Effector memory CD8-positive, alpha-beta T cell (primary cell): ENCODE results near the gene SAMM50.

ENCODE experiments used
- ATAC-seq: fragments of 150-1000 bp; cut with Tn5 transposase; replicated peaks from 2 replicates; pipeline ENCODE4 v1.10.0; 2021; ENCODE audit warnings: mild to moderate bottlenecking, moderate library complexity
- DNase-seq, 3 experiments: peaks; one replicate each; pipeline ENCODE4 v3.0.0; 2021
- H3K27ac Mint-ChIP-seq, 2 donors: one replicate each; pipeline ENCODE4 v1.8.0; 2022; ENCODE audit warnings: mild to moderate bottlenecking in 2 of 2, mixed read lengths in 2 of 2, moderate library complexity in 2 of 2
- H3K27me3 Mint-ChIP-seq, 2 donors: one replicate each; pipeline ENCODE4 v1.8.0; 2022; ENCODE audit warnings: mixed read lengths in 2 of 2
- H3K36me3 Mint-ChIP-seq: one replicate; pipeline ENCODE4 v1.8.0; 2022; ENCODE audit warnings: mild to moderate bottlenecking, moderate library complexity, mixed read lengths; ENCODE audit not compliant: insufficient read depth
- H3K4me1 Mint-ChIP-seq, 2 donors: one replicate each; pipeline ENCODE4 v1.8.0; 2022; ENCODE audit warnings: low read depth in 2 of 2, mixed read lengths in 2 of 2
- H3K4me3 Mint-ChIP-seq, 2 donors: one replicate each; pipeline ENCODE4 v1.8.0; 2022; ENCODE audit warnings: mild to moderate bottlenecking in 2 of 2, mixed read lengths in 2 of 2, moderate library complexity in 2 of 2
- H3K9me3 Mint-ChIP-seq, 2 donors: one replicate each; pipeline ENCODE4 v1.8.0; 2022; ENCODE audit warnings: mixed read lengths in 2 of 2

The SAMM50 gene

DNA sequence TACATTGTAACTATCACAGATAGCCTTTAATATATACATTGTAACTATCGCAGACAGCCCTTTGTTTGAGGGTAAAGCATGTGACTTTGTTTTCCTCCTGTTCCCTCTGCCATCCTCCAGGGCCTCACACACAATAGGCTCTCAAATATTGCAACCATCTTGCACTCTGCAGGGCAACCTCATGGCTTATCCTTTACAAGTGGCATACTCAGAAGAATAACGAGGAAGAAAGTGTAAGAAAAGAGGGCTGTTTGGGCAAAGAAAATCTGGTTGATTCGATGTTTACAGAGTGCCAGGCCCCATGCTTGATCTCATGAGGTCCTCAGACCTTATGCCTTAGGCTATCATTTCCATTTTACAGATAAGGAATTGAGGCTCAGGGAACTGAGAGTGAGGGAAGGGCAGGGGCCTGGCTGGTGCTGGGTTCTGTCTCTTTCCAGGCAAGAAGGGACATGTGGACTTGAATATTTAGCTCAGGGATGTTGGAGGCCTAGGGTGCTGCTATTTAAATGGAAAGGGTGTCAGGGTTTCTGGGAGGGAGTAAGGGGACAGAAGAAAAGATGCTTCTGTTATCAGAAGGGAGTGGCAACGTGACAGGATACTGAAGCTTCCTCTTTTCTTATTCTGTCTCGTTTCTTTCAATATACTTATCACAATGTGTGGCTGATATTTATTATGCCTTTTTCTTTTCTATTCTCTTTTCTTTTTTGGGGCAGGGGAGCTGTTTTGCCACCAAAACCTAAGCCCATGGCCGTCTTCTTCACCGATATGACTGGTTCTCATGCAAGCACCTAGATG is 1.1 kb upstream of the SAMM50 start:
- Mint-ChIP-seq H3K4me3 (peak overlapping the region; percentile 90 to 95), H3K27me3 (peaks cover 11 to 14% of the 10 kb centered on the region in 2 donors), H3K4me1 (peaks cover 32 to 34% of the 10 kb centered on the region in 2 donors), H3K9me3 (no peaks in the 10 kb centered on the region), H3K36me3 (peaks cover 12% of the 10 kb centered on the region), H3K27ac (peak overlapping the region; percentile 95 to 96)
- DNase-seq (no peak), ATAC-seq (no peak)

DNA sequence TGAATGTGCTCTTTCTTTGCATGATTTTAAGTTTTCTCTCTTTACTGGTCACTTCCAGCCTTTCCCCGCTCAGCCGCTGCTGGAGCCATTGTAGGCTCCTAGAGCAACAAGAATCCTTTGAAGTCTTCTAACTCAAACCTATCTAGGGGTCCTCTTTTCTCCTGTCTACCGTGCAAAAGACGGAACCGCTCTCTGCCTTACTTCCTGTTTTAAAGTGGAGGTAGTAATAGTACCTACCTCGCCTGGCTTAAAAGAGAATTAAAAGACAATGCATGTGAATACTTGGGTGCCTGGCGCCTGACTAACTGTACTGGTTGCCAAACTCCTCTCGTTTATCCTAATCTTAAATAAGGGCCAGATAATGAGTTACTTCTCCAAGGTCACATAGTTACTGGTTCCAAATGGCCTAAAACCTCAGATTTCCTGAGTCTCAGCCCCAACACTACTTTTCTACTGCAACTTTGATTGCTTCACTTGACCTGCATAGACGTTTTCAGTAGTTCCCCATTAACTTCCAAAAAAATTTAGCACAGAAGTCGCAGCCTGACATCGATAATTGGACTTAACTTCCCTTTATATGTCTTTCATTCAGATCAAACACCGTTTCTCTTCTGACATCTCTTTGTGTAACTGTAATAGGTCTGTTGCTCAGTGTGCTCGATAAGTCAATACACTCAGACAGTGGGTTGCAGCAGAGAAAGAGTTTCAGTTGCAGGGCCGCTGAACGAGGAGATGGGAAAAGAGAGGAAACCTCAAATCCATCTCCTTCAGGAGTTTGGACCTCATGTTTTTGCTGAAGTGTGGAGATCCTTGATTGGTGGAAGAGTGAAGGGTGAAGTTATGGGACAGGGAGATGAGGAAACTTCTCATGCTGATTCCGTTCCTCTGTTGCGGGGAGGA is 891 bp downstream of the SAMM50 start:
- H3K27ac Mint-ChIP-seq, result peak overlapping the region; percentile 95 to 96
- no peaks in the 10 kb centered on the region for H3K9me3 Mint-ChIP-seq
- ATAC-seq (peak; percentile 9), DNase-seq (peak in 1 of 3 experiments; percentile 10)
- H3K36me3 Mint-ChIP-seq, result peaks cover 18% of the 10 kb centered on the region
- H3K4me3 Mint-ChIP-seq, result peak overlapping the region; percentile 90 to 95
- H3K4me1 Mint-ChIP-seq, result peaks cover 32 to 34% of the 10 kb centered on the region in 2 donors
- peaks cover 11 to 14% of the 10 kb centered on the region in 2 donors for H3K27me3 Mint-ChIP-seq

- H3K36me3 Mint-ChIP-seq, result peaks cover 18% of the 10 kb centered on the region
- no peak overlapping the region for H3K27ac Mint-ChIP-seq
- DNase-seq (no peak), ATAC-seq (no peak)
- H3K4me1 Mint-ChIP-seq, result peaks cover 32 to 34% of the 10 kb centered on the region in 2 donors
- H3K9me3 Mint-ChIP-seq, result no peaks in the 10 kb centered on the region
- peak overlapping the region; percentile 90 to 95 for H3K4me3 Mint-ChIP-seq
- peaks cover 4 to 7% of the 10 kb centered on the region in 2 donors for H3K27me3 Mint-ChIP-seq
Observed at GRCh38 chr22:43956805-43957463, 1.7 kb downstream of the SAMM50 start.

DNA sequence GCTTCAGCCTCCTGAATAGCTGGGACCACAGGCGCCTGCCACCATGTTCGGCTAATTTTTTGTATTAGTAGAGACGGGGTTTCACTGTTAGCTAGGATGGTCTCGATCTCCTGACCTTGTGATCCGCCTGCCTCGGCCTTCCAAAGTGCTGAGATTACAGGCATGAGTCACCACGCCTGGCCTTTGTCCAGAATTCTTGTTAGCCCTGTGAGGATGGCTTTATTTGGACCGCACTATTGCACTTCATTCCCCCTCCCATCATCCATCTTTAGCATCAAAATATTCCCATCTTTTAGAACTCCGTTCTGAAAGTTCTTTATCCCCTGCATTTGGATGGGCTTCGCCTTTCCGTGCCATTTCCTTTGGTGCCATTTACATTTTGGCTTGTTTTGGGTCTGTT is 2.6 kb downstream of the SAMM50 start:
- Mint-ChIP-seq H3K4me3 (peak overlapping the region; percentile 5 to 7), H3K36me3 (peaks cover 18% of the 10 kb centered on the region), H3K4me1 (peaks cover 32 to 34% of the 10 kb centered on the region in 2 donors), H3K9me3 (no peaks in the 10 kb centered on the region), H3K27me3 (no peaks in the 10 kb centered on the region), H3K27ac (no peak overlapping the region)
- no peak for ATAC-seq
- no peak for DNase-seq

GRCh38 chr22:43964314-43964857 is 9.1 kb downstream of the SAMM50 start:
- H3K36me3 Mint-ChIP-seq, result peaks cover 66% of the 10 kb centered on the region
- no peak for DNase-seq
- no peak for ATAC-seq
- no peaks in the 10 kb centered on the region for H3K27me3 Mint-ChIP-seq
- no peaks in the 10 kb centered on the region for H3K9me3 Mint-ChIP-seq
- H3K4me3 Mint-ChIP-seq, result no peak overlapping the region
- H3K27ac Mint-ChIP-seq, result no peak overlapping the region
- peaks cover 0 to 1% of the 10 kb centered on the region in 2 donors for H3K4me1 Mint-ChIP-seq

GRCh38 chr22:43967069-43967468 is 11.8 kb downstream of the SAMM50 start:
- Mint-ChIP-seq H3K36me3 (peaks cover 76% of the 10 kb centered on the region), H3K9me3 (no peaks in the 10 kb centered on the region), H3K27ac (no peak overlapping the region), H3K27me3 (no peaks in the 10 kb centered on the region), H3K4me3 (no peak overlapping the region), H3K4me1 (peaks cover 0 to 4% of the 10 kb centered on the region in 2 donors)
- ATAC-seq, result no peak
- no peak for DNase-seq

DNA sequence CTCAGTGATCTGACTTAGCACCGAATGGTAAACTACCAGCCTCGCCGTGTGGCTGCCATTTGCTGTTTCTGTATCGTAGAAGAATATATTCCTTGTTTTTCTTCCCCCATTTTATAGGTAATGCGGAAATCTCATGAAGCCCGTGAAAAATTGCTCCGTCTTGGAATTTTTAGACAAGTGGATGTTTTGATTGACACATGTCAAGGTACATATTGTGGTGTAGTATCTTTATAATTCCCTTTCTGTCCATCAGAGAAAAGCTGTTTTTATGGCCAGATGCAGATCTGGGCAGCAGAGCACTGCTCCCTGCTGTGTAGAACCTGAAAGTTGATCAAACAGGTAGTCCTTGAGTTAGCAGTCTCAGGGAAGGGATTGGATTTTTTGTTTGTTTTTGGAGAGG is 13.4 kb downstream of the SAMM50 start:
- H3K36me3 Mint-ChIP-seq, result peaks cover 80% of the 10 kb centered on the region
- peaks cover 0 to 4% of the 10 kb centered on the region in 2 donors for H3K4me1 Mint-ChIP-seq
- no peak overlapping the region for H3K27ac Mint-ChIP-seq
- ATAC-seq (no peak), DNase-seq (no peak)
- H3K4me3 Mint-ChIP-seq, result no peak overlapping the region
- H3K27me3 Mint-ChIP-seq, result no peaks in the 10 kb centered on the region
- H3K9me3 Mint-ChIP-seq, result no peaks in the 10 kb centered on the region

DNA sequence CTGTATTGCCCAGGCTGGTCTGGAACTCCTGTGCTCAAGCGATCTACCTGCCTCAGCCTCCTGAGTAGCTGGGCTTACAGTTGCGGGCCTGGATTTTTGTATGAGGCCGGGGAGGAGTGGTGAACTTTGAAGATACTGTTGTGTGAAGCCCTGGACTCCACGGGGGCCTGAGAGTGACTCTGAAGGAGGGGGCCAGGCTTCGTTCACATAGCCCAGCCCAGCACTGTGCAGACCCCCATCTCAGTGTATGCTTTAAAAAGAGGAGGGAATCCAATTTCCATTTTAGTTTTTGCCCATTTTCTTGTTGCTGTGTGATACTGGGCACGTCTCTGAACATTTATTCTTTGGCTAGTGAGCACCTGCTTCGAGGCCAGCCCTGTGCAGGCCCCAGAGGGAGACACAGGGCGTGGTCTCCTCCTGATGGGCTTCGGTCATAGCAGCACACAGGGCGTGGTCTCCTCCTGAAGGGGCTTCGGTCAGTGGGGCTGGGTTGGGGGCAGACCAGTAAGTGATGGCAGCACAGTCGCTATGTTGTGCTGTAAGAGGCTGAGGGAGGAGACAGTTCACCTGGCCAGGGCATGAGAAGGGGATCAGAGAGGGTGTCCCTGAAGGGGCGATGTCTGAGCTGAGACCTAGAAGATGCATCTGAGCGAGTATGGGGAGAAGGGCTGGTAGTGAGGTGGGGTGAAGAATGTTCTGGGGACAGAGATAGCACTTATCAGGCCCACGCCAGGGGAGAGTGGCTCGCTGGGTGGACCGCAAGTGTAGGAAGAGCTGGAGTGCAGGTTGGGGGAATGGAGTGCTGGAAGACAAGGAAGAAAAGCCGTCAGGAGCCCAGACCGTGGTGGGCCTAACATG is 14.0 kb downstream of the SAMM50 start:
- Mint-ChIP-seq H3K27me3 (no peaks in the 10 kb centered on the region), H3K4me1 (peaks cover 0 to 4% of the 10 kb centered on the region in 2 donors), H3K36me3 (peaks cover 80% of the 10 kb centered on the region), H3K27ac (peak overlapping the region in 1 of 2 donors; percentile 18), H3K9me3 (no peaks in the 10 kb centered on the region), H3K4me3 (no peak overlapping the region)
- DNase-seq, result no peak
- no peak for ATAC-seq

DNA sequence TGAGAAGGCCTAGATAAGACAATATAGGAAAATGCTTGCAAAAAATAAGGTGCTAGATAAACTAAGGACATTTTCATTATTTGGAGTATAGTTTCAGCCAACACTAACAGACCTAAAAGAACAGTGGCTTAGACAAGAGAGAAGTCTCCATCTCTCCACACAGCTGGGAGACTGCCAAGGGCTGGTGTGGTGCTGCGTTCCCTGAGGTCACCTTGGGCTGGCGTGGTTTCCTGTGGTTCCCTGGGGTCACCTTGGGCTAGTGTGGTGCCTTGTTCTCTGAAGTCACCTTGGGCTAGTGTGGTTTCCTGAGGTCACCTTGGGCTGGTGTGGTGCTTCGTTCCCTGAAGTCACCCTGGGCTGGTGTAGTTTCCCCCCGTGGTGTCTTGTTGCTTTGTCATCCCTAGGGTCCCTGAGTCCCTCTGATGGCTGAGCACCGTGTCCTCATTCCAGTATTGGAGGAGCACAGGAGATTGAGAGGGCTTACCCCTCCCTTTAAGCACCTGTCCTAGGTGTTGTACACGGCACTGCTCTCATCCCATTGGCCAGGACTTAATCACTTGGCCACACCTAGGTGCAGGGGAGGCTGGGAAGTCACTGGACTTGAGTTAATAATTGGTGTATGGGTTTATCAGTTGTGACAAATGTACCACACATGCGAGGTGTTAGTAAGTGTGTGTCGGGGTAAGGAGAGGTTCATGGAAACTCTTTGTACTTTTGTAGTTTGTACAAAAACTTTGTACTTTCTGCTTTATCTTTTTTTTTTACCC is 14.9 kb downstream of the SAMM50 start:
- H3K36me3 Mint-ChIP-seq, result peaks cover 77% of the 10 kb centered on the region
- DNase-seq, result no peak

DNA sequence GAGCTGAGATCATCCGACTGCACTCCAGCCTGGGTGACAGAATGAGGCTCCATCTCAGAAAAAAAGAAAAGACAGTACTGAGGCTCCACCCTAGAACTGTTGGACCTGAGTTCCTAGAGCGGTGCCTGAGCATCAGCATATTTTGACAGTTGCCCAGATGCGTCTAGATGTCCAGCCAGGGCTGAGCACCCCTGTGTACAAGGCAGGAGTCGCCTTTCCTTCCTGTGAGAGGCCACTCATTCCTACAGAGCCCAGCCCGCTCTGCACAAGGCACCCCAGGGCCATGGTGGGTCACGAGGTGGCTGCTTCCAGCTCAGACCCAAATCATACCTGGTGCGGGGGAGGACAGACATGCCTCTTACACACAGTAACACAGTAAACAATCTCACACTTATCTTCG is 15.9 kb downstream of the SAMM50 start:
- H3K27me3 Mint-ChIP-seq, result no peaks in the 10 kb centered on the region
- peaks cover 4 to 7% of the 10 kb centered on the region in 2 donors for H3K4me1 Mint-ChIP-seq
- DNase-seq, result no peak
- no peak overlapping the region for H3K27ac Mint-ChIP-seq
- H3K36me3 Mint-ChIP-seq, result peaks cover 75% of the 10 kb centered on the region
- no peak for ATAC-seq
- H3K9me3 Mint-ChIP-seq, result no peaks in the 10 kb centered on the region
- no peak overlapping the region for H3K4me3 Mint-ChIP-seq

More for the DNA sequence above, 14.9 kb downstream of the SAMM50 start:
- H3K27ac Mint-ChIP-seq, result peak overlapping the region in 1 of 2 donors; percentile 18
- H3K9me3 Mint-ChIP-seq, result no peaks in the 10 kb centered on the region
- H3K4me1 Mint-ChIP-seq, result peaks cover 0 to 4% of the 10 kb centered on the region in 2 donors
- no peak overlapping the region for H3K4me3 Mint-ChIP-seq
- H3K27me3 Mint-ChIP-seq, result no peaks in the 10 kb centered on the region
- ATAC-seq, result no peak

DNA sequence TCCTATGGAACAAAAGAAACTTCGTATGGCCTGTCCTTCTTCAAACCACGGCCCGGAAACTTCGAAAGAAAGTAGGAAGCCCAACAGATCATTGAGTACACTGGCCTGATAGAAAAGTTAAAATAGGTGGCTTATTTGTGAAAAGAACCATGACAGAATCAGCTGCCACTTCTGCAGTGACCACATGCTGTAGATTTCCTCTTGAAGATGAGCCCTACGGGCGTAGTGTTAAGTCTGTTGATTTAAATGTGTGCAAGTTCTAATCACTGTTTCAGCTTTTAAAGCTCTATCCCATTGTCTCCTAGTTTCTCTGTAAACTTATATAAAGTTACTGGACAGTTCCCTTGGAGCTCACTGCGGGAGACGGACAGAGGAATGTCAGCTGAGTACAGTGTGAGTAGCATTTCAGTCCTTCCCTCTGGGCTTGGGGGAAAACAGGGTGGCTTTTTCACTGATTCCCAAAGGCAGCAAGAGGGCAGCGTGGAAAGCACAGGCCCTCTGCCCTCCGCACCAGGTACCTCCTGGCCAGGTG is 17.8 kb downstream of the SAMM50 start:
- peaks cover 3 to 8% of the 10 kb centered on the region in 2 donors for H3K4me1 Mint-ChIP-seq
- H3K4me3 Mint-ChIP-seq, result no peak overlapping the region
- peaks cover 74% of the 10 kb centered on the region for H3K36me3 Mint-ChIP-seq
- no peaks in the 10 kb centered on the region for H3K9me3 Mint-ChIP-seq
- no peak overlapping the region for H3K27ac Mint-ChIP-seq
- DNase-seq (no peak), ATAC-seq (no peak)
- H3K27me3 Mint-ChIP-seq, result no peaks in the 10 kb centered on the region
